Breast epithelium (tissue), 4 donors: ENCODE measurements around the gene NRXN2. TPM values are rescaled to one million over a fixed set of nuclear protein-coding genes. Genes with fewer than 3 reads are reported as not detected.

ENCODE experiments used
- DNase-seq, 2 donors: peaks; one replicate each; pipeline ENCODE4 v3.0.0-alpha.2; 2019; ENCODE audit warnings: low spot score in 2 of 2
- H3K27ac ChIP-seq, 2 donors: fragments of 200-600 bp; sonication (generic) in 1 of 2; one replicate each; pipeline ENCODE4 v1.5.1; 2016 to 2019; ENCODE audit warnings: mild to moderate bottlenecking in 1 of 2
- H3K27me3 ChIP-seq, 2 donors: fragments of 200-600 bp; sonication (generic) in 1 of 2; one replicate each; pipeline versions ENCODE4 v1.5.1 to v1.6.0; 2017 to 2019; ENCODE audit warnings: control low read depth in 1 of 2, mild to moderate bottlenecking in 1 of 2
- H3K36me3 ChIP-seq: fragments of 200-600 bp; one replicate; pipeline ENCODE4 v1.5.1; 2019
- H3K4me1 ChIP-seq, 2 donors: fragments of 200-600 bp; sonication (generic); one replicate each; pipeline ENCODE4 v1.5.1; 2016 to 2019; ENCODE audit warnings: control low read depth in 1 of 2
- H3K4me3 ChIP-seq, 3 donors: fragments of 200-600 bp; sonication (generic); 1 replicate in 2 of 3; 2 replicates in 1 of 3; pipeline ENCODE4 v1.5.1; 2016 to 2019; ENCODE audit warnings: mild to moderate bottlenecking in 3 of 3, moderate library complexity in 2 of 3
- H3K9me3 ChIP-seq, 2 donors: fragments of 200-600 bp; sonication (generic) in 1 of 2; one replicate each; pipeline ENCODE4 v1.5.1; 2016 to 2019; ENCODE audit warnings: control low read depth in 1 of 2
- POLR2A ChIP-seq: fragments of 450-650 bp; IDR thresholded peaks from one replicate; pipeline ENCODE4 v1.6.1; 2016; ENCODE audit warnings: antibody characterized with exemption, mild to moderate bottlenecking, moderate library complexity
- POLR2AphosphoS5 ChIP-seq, 3 donors: sonication (generic); formaldehyde crosslinking; IDR thresholded peaks; one replicate each; pipeline ENCODE4 v1.6.1; 2017; ENCODE audit warnings: antibody characterized with exemption in 3 of 3
- intact Hi-C: fragments of 100-400 bp; cut with DNase I; formaldehyde crosslinking; loops from one replicate; pipeline ENCODE4 v1.15.1; 2023; ENCODE audit warnings: low total_unique reads
- total RNA-seq, 3 donors: library from RNA; depleted of rRNA; stranded (reverse); fragments of >200 nt; gene quantifications; one replicate each; pipeline ENCODE4 v1.1.0, GENCODE V29; 2016
- TF ChIP-seq, protein P1 (sequence below), 3 donors: fragments of 450-650 bp; IDR thresholded peaks; one replicate each; pipeline ENCODE4 v1.5.1; 2016 to 2017; ENCODE audit warnings: antibody characterized with exemption in 3 of 3, mild to moderate bottlenecking in 3 of 3, moderate library complexity in 3 of 3

NRXN2 gene
- total RNA-seq, 3 donors from 2014 or later: 1.8 to 4.3 (median 3.5) TPM

DNA sequence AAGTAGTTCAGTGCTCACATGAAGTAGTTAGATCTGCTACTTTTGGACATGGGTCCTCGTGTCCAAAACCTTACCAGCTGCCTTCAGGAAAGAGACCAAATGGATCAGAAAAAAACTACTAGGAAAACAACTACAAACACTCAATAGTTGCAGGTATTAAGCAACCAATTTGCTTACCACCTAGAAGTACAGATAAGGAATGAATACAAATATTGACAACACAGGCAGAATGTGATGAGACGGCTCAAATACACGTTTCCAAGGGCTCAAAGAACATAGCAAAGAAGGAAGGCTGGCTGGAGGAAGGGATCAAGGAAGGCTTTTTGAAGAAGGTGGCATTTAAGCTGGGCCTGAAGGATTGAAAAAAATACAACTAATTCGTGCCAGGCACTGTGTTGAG lies 41.8 kb downstream of the NRXN2 start:
- H3K27me3 ChIP-seq: no peaks in the 10 kb centered on the region
- DNase-seq: no peak
- TF ChIP-seq, protein P1, sequence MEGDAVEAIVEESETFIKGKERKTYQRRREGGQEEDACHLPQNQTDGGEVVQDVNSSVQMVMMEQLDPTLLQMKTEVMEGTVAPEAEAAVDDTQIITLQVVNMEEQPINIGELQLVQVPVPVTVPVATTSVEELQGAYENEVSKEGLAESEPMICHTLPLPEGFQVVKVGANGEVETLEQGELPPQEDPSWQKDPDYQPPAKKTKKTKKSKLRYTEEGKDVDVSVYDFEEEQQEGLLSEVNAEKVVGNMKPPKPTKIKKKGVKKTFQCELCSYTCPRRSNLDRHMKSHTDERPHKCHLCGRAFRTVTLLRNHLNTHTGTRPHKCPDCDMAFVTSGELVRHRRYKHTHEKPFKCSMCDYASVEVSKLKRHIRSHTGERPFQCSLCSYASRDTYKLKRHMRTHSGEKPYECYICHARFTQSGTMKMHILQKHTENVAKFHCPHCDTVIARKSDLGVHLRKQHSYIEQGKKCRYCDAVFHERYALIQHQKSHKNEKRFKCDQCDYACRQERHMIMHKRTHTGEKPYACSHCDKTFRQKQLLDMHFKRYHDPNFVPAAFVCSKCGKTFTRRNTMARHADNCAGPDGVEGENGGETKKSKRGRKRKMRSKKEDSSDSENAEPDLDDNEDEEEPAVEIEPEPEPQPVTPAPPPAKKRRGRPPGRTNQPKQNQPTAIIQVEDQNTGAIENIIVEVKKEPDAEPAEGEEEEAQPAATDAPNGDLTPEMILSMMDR (IDR thresholded peaks at IDR 0.05): no peak
- TF ChIP-seq POLR2A (no peak), POLR2AphosphoS5 (IDR thresholded peaks at IDR 0.05) (no peak)

DNA sequence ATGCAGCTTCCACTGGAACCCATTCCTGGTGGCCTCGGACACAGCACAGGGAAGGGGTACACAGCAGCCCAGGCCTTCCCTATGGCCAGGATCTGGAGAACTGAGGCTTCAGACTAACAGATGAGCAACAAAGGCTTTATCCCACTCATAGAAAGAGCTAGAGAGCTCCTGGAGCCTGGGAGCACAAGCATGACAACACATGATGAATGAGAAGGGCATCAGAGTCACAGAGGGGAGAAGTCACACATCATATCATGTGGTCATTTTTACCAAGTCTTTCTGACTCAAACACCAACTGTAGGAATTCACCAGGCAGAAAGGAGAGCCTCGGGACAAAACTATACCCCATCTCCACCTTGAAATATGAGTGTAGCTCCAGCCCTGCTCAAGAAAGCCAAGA lies 43.2 kb downstream of the NRXN2 start:
- Histone ChIP-seq H3K27me3 (no peaks in the 10 kb centered on the region), H3K27ac (no peak overlapping the region), H3K36me3 (no peaks in the 10 kb centered on the region), H3K9me3 (no peaks in the 10 kb centered on the region), H3K4me1 (no peaks in the 10 kb centered on the region), H3K4me3 (no peak overlapping the region)
- DNase-seq: no peak
- intact Hi-C loops: no loop called here
- no peak for TF ChIP-seq POLR2A
- TF ChIP-seq, protein P1 (IDR thresholded peaks at IDR 0.05): no peak
- TF ChIP-seq POLR2AphosphoS5 (IDR thresholded peaks at IDR 0.05): no peak

More for the DNA sequence above, 41.8 kb downstream of the NRXN2 start:
- Histone ChIP-seq H3K4me3 (no peak overlapping the region), H3K4me1 (no peaks in the 10 kb centered on the region), H3K36me3 (no peaks in the 10 kb centered on the region), H3K27ac (no peak overlapping the region), H3K9me3 (no peaks in the 10 kb centered on the region)
- intact Hi-C loops: no loop called here

DNA sequence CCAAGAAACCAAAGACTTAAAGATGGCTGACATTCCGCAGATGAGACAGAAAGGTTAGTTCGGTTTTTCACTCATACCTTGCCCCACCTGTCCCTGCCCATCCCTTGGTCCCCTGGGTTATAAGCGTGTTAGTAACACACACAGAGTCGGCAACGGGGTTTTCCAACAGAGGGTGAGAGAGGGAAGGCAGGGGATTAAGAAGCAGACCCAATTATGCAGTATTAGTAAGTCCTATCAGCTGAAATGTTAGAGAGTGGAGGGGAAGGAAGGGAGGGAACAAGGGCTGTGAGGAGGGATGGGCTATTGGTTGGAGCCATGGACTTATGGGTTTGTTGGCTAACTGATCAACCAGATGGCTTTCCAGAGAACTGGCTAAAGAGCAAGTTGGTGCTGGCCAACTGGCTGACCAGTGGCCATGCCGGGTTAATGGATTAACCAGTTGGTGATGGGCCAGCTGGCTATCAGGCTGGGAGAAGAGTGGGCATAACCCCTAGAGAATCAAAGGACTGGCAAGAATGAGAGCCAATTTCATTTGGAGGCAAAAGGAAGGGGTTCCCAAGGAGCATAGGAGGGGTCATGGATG lies 45.5 kb downstream of the NRXN2 start:
- Histone ChIP-seq H3K4me1 (no peaks in the 10 kb centered on the region), H3K4me3 (no peak overlapping the region), H3K36me3 (no peaks in the 10 kb centered on the region), H3K9me3 (no peaks in the 10 kb centered on the region), H3K27me3 (no peaks in the 10 kb centered on the region), H3K27ac (no peak overlapping the region)
- intact Hi-C loops: no loop called here
- TF ChIP-seq POLR2AphosphoS5 (IDR thresholded peaks at IDR 0.05): no peak
- TF ChIP-seq POLR2A: no peak
- TF ChIP-seq, protein P1 (IDR thresholded peaks at IDR 0.05): no peak
- no peak for DNase-seq

DNA sequence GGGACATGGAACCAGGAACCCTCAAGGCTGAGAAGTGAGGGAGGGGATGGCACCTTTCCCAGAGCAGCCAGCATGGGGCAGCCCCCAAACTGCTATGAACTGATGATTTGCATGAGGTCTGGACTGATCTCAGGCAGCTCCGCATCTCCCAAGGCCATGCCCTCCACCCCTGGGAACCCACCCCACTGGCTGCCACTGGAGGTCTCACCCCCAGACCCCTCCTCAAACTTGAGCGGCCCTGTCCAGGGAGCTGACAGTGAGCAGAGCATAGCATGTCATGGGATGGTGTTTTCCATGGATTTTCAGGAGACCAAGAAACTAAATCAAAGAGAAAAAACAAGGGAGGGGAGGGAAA lies 46.8 kb downstream of the NRXN2 start:
- intact Hi-C loops: no loop called here
- H3K27me3 ChIP-seq: peaks cover 0 to 9% of the 10 kb centered on the region in 2 donors
- H3K36me3 ChIP-seq: no peaks in the 10 kb centered on the region
- H3K4me3 ChIP-seq: no peak overlapping the region
- H3K4me1 ChIP-seq: no peaks in the 10 kb centered on the region
- DNase-seq: no peak
- H3K27ac ChIP-seq: no peak overlapping the region
- TF ChIP-seq POLR2AphosphoS5 (IDR thresholded peaks at IDR 0.05): no peak
- TF ChIP-seq, protein P1 (IDR thresholded peaks at IDR 0.05): no peak
- no peak for TF ChIP-seq POLR2A
- no peaks in the 10 kb centered on the region for H3K9me3 ChIP-seq

DNA sequence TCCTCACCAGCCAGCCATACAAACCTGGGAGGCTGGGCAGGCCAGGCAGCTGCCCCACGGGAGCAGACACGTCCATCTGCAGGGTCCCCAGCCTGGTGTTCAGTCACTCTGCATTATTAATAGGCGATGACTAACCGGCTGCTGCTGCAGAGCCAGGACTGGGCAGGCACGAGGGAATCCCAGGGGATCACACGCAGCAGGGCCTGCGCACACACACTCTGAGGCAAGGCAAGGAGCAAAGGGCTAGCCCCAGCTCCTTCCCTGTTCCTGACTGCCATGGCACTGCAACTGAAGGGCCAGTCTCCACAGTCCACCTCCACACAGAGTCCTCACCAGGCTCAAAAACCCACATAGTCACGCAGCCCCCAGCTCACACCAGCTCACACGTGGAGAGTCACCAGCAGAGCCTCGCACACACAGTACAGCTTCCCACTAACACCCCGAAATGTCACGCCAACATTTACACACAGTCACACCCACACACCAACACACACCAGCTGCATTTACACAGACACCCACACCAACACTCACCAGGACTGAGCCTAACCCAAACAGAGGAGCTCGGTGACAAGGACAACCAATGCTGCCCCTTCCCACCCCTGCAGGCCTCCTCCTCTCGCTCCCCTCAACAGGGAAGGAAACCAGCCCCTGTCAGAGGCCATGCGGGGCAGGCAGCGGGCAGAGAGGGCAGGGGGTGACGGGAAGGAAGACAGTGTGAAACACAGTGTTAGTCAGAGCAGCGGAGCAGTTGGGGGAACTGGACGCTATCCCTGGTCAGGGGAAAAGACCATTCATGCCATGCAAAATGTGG lies 47.3 kb downstream of the NRXN2 start:
- no peak overlapping the region for H3K4me3 ChIP-seq
- H3K27ac ChIP-seq: no peak overlapping the region
- H3K36me3 ChIP-seq: no peaks in the 10 kb centered on the region
- no peaks in the 10 kb centered on the region for H3K4me1 ChIP-seq
- no peaks in the 10 kb centered on the region for H3K9me3 ChIP-seq
- H3K27me3 ChIP-seq: peaks cover 0 to 14% of the 10 kb centered on the region in 2 donors
- intact Hi-C loops: no loop called here
- no peak for DNase-seq
- TF ChIP-seq POLR2A (no peak), POLR2AphosphoS5 (IDR thresholded peaks at IDR 0.05) (no peak)
- TF ChIP-seq, protein P1 (IDR thresholded peaks at IDR 0.05): no peak
